Sigmoid colon (tissue), 4 donors: ENCODE measurements around the gene ERAS.

Source experiments
- CTCF ChIP-seq, 4 experiments: fragments of 450-650 bp in 3 of 4; fragments of 200-600 bp in 1 of 4; IDR thresholded peaks; one replicate each; pipeline ENCODE4 v1.5.1; 2016 to 2019; ENCODE audit warnings: antibody characterized with exemption in 4 of 4, mild to moderate bottlenecking in 3 of 4, moderate library complexity in 2 of 4
- EP300 ChIP-seq, 4 donors: sonication (generic); formaldehyde crosslinking; IDR thresholded peaks; one replicate each; pipeline ENCODE4 v1.6.1; 2017; ENCODE audit warnings: antibody characterized with exemption in 4 of 4
- POLR2A ChIP-seq, 2 donors: fragments of 450-650 bp; IDR thresholded peaks; one replicate each; pipeline ENCODE4 v1.6.1; 2016; ENCODE audit warnings: antibody characterized with exemption in 2 of 2, mild to moderate bottlenecking in 2 of 2, moderate library complexity in 2 of 2
- POLR2AphosphoS5 ChIP-seq, 4 donors: sonication (generic); formaldehyde crosslinking; IDR thresholded peaks; one replicate each; pipeline ENCODE4 v1.6.1; 2017; ENCODE audit warnings: antibody characterized with exemption in 4 of 4

GRCh38 chrX:48818866-48819265 is 7.4 kb upstream of the ERAS start:
- no peak for TF ChIP-seq CTCF (IDR thresholded peaks at IDR 0.05)
- TF ChIP-seq POLR2A (IDR thresholded peaks at IDR 0.05) = no peak
- TF ChIP-seq POLR2AphosphoS5 (IDR thresholded peaks at IDR 0.05) = no peak
- TF ChIP-seq EP300 (IDR thresholded peaks at IDR 0.05) = no peak
